IMR-90 (cell line): ENCODE results near the gene OR10A2.

Experiments used
- CTCF ChIP-seq: conservative IDR thresholded peaks from 2 replicates; pipeline ENCODE4 v1.5.1; 2012; ENCODE audit warnings: mild to moderate bottlenecking, low read depth, low read length, improper control_type of control experiment
- MAFK ChIP-seq: IDR thresholded peaks from 2 replicates; pipeline ENCODE4 v1.6.1; 2012; ENCODE audit warnings: low read depth, low read length, improper control_type of control experiment

GRCh38 chr11:6875761-6876160, 12.9 kb downstream of the OR10A2 start:
- TF ChIP-seq MAFK (no peak), CTCF (no peak)
